ENCODE data around the gene KCNQ5.
"Not testable (repeated sequence)": the region's sequence is repeated elsewhere in the genome, so short reads cannot be mapped to it uniquely, and the experiment has no call there.

The KCNQ5 gene

DNA sequence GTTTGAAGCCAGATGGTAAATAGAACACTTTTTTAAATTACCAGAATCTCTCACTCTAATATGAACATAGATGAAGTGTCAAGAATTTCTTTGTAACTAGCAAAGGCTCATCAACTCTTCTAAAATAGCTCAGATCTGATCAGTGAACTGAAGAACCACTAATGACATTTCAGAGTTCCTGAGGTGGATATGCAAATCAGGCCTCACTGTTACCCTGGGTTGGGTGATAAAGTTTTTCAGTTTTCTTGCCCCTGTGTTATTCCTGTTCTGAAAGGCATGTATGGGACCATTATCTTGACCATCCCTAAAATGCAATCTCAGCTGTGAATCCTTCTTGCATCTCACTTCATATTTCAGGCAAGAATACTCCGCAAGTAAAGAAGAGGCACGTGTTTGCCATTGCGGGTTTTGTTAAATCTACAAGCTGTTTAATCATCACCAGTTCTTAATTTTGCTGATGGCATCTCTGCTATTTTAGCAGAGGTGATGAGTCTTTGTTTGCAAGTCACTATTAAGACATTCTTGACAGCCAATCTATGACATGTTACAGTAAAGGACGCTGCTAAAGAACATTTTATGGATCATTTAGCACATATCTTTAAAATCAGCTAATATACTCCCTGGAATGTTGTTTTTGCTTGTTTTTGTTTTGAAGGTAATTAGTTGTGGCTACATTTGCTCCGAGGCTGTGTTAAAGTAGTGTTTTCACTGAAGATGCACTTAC lies 555.5 kb downstream of the KCNQ5 start:
- no peak overlapping the region for H3K4me3 ChIP-seq (ENCODE audit: low read depth, low read length)
- TF ChIP-seq CTCF (IDR thresholded peaks at IDR 0.05; ENCODE audit: borderline replicate concordance, insufficient read depth, low read depth, low read length): no peak

- no peak for TF ChIP-seq CTCF (IDR thresholded peaks at IDR 0.05; ENCODE audit: borderline replicate concordance, insufficient read depth, low read depth, low read length)
- no peak overlapping the region for H3K4me3 ChIP-seq (ENCODE audit: low read depth, low read length)
Measured at GRCh38 chr6:73180076-73180738, 558.3 kb downstream of the KCNQ5 start.

DNA sequence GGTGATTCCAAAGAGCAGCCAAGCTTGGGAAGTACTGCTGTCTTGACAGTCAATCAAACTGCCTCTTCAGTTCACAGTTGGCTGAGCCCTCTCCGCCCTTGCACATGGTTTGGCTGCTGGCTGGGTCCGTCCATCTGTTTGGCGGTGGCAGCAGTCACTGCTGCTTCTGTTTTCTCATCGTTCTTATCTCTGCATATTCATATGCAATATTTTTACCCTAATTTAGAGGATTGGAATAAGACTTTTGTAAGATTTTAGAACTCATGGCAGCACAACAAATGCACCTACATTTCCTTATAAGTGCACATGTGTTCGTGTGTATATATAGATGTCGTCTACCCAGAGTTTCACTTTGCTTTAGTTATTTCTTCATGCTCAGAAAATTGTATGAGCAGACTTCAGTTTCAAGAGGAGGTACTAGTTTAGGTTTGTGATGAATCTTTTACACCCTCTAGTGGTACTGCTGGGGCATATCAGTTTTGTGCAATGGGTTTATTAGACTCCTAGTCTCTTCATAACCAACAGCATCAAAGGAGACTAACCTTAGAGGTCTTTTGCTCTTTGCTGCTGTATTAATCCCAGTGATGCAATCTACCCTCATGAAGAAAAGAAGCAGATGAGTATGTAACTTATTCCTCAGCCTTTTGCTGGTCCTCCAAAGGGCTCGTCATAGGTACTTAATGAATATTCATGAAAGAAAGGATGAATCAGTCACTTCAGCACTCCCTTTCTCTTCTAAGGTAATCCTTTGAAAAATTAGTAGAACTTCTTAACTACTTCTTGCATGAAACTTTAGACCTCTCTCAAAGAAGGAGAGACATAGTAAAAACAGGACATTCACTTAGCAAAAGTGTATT lies 559.1 kb downstream of the KCNQ5 start:
- TF ChIP-seq CTCF (IDR thresholded peaks at IDR 0.05; ENCODE audit: borderline replicate concordance, insufficient read depth, low read depth, low read length): peak; percentile 65; the same call in 1 of the 2 replicates
- H3K4me3 ChIP-seq (ENCODE audit: low read depth, low read length): no peak overlapping the region

DNA sequence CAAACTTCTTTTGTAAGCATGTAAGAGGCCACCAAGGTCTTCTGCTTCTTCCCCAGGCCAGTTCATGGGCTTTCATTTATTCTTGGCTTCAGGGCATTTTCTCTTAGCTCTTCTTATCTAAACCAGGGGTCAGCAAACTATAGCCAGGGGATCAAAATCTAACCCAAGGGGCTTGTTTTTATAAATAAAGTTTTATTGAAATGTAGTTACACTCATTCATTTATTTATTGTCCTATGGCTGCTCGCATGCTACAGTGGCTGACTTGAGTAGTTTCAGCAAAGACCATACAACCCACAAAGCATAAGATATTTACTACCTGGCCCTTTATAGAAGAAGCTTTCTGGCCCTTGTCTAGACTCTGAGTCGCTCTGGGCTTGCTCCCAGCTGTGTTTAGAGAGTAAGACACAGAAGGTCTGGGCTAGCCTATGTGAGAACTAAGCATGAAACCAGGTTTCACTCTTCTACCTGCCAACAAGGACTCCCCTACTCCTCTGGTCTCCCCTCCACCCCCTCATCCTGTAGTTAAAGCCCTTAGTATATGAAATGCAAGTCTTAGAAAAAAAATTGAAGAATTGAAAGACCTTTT lies 560.2 kb downstream of the KCNQ5 start:
- TF ChIP-seq CTCF (IDR thresholded peaks at IDR 0.05; ENCODE audit: borderline replicate concordance, insufficient read depth, low read depth, low read length): no peak
- H3K4me3 ChIP-seq (ENCODE audit: low read depth, low read length): no peak overlapping the region

DNA sequence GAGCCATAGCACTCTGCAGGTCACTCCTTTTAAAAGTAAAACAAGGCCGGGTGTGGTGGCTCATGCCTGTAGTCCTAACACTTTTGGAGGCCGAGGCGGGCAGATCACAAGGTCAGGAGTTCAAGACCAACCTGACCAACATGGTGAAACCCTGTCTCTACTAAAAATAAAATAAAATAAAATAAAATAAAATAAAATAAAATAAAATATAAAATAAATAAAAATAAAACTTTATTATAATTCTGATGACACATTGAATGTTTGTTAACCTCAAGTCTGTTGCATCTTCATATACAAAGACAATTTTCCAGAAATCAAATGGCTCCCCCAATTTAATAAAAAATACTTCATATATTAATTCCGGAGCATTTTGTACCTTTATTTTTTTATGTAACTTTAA lies 571.4 kb downstream of the KCNQ5 start:
- H3K4me3 ChIP-seq (ENCODE audit: low read depth, low read length): not testable (repeated sequence)

- no peak for TF ChIP-seq CTCF (IDR thresholded peaks at IDR 0.05; ENCODE audit: borderline replicate concordance, insufficient read depth, low read depth, low read length)
- no peak overlapping the region for H3K4me3 ChIP-seq (ENCODE audit: low read depth, low read length)
Measured at GRCh38 chr6:73194744-73195143, 572.9 kb downstream of the KCNQ5 start.

- no peak for TF ChIP-seq CTCF (IDR thresholded peaks at IDR 0.05; ENCODE audit: borderline replicate concordance, insufficient read depth, low read depth, low read length)
- H3K4me3 ChIP-seq (ENCODE audit: low read depth, low read length): no peak overlapping the region
Measured at GRCh38 chr6:73200247-73200646, 578.4 kb downstream of the KCNQ5 start.
